ENCODE data around the gene GINS1.

DNA sequence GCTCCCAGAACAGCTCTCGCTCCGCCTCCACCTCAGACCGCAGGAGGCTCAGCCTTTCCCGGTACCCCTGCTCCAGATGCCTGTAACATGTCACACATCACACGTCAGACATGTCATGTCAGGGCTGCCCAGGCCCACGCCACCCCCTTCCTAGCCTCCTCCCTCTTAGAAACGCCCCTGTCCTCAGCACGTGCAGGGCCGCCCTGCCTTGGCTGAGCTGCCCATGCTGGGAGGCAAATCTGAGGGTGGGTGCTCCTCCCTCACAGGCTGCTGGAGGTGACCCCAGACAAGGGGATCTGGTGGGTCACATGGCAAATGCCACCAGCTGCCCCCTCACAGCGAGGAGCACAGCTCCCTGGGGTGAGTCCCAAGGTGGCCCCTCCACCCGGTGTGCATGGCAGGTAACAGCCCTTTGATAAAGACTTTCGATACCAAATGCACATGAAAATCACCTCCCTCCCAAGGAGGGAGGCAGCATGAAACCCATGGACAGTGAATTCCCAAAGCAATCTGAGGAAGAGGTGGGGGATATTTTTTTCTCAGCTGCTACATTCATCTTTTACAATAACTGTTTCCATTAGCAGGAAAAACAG lies 84.1 kb downstream of the GINS1 start:
- TF ChIP-seq POLR2A (IDR thresholded peaks at IDR 0.05) (no peak), POLR2AphosphoS5 (IDR thresholded peaks at IDR 0.05) (no peak)
- TF ChIP-seq, protein P1, sequence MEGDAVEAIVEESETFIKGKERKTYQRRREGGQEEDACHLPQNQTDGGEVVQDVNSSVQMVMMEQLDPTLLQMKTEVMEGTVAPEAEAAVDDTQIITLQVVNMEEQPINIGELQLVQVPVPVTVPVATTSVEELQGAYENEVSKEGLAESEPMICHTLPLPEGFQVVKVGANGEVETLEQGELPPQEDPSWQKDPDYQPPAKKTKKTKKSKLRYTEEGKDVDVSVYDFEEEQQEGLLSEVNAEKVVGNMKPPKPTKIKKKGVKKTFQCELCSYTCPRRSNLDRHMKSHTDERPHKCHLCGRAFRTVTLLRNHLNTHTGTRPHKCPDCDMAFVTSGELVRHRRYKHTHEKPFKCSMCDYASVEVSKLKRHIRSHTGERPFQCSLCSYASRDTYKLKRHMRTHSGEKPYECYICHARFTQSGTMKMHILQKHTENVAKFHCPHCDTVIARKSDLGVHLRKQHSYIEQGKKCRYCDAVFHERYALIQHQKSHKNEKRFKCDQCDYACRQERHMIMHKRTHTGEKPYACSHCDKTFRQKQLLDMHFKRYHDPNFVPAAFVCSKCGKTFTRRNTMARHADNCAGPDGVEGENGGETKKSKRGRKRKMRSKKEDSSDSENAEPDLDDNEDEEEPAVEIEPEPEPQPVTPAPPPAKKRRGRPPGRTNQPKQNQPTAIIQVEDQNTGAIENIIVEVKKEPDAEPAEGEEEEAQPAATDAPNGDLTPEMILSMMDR (IDR thresholded peaks at IDR 0.05), result no peak
